Dendritic cell treated with granulocyte-macrophage colony-stimulating factor and Interleukin-4, amounts not matched to agents 40 ng/mL and 50 ng/mL, for 4 days (primary cell): ENCODE results near the gene PLPP4.
"Not testable (repeated sequence)": the region's sequence is repeated elsewhere in the genome, so short reads cannot be mapped to it uniquely, and the experiment has no call there.

Experiments used
- H3K27ac Mint-ChIP-seq: one replicate; pipeline ENCODE4 v1.8.0; 2022; ENCODE audit warnings: mild to moderate bottlenecking, mixed read lengths
- H3K27me3 Mint-ChIP-seq: one replicate; pipeline ENCODE4 v1.8.0; 2022; ENCODE audit warnings: mild to moderate bottlenecking, mixed read lengths
- H3K36me3 Mint-ChIP-seq: one replicate; pipeline ENCODE4 v1.8.0; 2022; ENCODE audit warnings: low read depth, mixed read lengths
- H3K4me1 Mint-ChIP-seq: one replicate; pipeline ENCODE4 v1.8.0; 2022; ENCODE audit warnings: low read depth, mixed read lengths
- H3K4me3 Mint-ChIP-seq: one replicate; pipeline ENCODE4 v1.8.0; 2022; ENCODE audit warnings: mild to moderate bottlenecking, moderate library complexity, mixed read lengths
- H3K9me3 Mint-ChIP-seq: one replicate; pipeline ENCODE4 v1.8.0; 2022; ENCODE audit warnings: mixed read lengths
- intact Hi-C: fragments of 100-400 bp; cut with micrococcal nuclease; formaldehyde crosslinking; loops from one replicate; pipeline ENCODE4 v1.15.0; 2022

The PLPP4 gene

GRCh38 chr10:120483651-120484301 lies 26.7 kb downstream of the PLPP4 start:
- Mint-ChIP-seq H3K9me3 (no peaks in the 10 kb centered on the region), H3K27me3 (no peaks in the 10 kb centered on the region), H3K27ac (no peak overlapping the region), H3K4me3 (no peak overlapping the region), H3K4me1 (no peaks in the 10 kb centered on the region), H3K36me3 (no peaks in the 10 kb centered on the region)
- intact Hi-C loops: no loop called here

DNA sequence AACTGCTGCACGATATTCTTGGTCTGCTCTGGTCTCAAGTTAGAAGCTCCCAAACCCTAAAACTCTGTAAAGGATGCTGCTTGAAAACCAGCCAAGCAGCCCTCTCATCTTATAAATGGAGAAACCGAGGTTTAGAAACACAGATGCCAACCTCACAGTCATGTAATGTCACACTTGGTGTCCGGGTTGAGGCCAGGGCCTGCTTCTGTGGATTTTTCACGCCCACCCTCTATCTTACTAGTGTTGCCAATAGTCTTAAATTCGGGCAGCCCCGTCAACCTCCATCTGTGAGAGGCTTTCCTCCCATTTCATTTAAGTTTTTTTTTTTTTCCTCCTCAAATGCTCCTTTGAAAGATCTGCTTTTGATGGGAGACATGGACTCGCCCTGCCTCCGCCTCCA lies 28.9 kb downstream of the PLPP4 start:
- Mint-ChIP-seq H3K27me3 (no peaks in the 10 kb centered on the region), H3K4me3 (no peak overlapping the region), H3K27ac (no peak overlapping the region), H3K36me3 (no peaks in the 10 kb centered on the region), H3K9me3 (no peaks in the 10 kb centered on the region), H3K4me1 (no peaks in the 10 kb centered on the region)
- intact Hi-C loops: no loop called here

- Mint-ChIP-seq H3K4me3 (no peak overlapping the region), H3K27me3 (no peaks in the 10 kb centered on the region), H3K36me3 (no peaks in the 10 kb centered on the region), H3K9me3 (no peaks in the 10 kb centered on the region), H3K4me1 (no peaks in the 10 kb centered on the region), H3K27ac (no peak overlapping the region)
- intact Hi-C loops: no loop called here
These were observed 29.7 kb downstream of the PLPP4 start for GRCh38 chr10:120486671-120487205.

DNA sequence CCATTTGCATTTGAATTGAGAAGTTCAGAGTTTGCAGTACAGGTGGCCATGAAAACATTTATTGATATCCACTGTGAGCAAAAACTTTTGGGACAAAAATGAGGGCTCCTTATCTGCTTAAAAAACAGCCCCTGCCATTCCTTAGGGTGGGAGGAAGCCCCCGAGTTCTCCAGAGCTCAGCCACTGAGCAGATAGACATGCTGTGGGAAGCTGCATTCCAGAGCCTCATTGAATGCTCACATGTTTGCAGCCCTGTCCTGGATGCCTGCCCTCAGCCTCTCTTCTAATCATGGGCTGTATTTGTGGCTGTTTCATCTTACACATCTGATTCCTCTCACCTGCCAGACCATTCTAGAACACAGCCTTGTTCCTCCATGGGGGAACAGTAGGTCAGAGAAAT lies 33.3 kb downstream of the PLPP4 start:
- H3K36me3 Mint-ChIP-seq: no peaks in the 10 kb centered on the region
- no peaks in the 10 kb centered on the region for H3K9me3 Mint-ChIP-seq
- H3K4me3 Mint-ChIP-seq: no peak overlapping the region
- H3K27ac Mint-ChIP-seq: no peak overlapping the region
- intact Hi-C loops: no loop called here
- no peaks in the 10 kb centered on the region for H3K4me1 Mint-ChIP-seq
- H3K27me3 Mint-ChIP-seq: no peaks in the 10 kb centered on the region

DNA sequence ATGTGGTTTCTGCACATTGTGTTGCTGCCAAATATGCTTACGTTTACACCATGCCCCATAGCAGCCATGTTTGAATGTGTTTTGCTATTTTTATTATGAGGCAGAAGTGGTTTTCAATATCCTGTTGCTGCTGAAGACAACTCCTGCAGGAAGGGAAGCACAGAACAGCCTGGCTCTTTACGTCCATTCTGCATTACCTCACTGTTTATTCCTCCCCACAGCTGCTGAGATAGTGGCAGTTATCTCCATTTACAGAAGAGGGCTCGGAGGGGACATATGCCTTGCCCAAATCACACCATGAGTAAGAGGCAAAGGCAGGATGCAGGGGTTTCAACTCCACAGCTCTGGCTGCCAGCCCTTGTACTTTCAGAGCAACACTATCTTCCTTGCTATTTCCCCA lies 35.3 kb downstream of the PLPP4 start:
- Mint-ChIP-seq H3K4me3 (no peak overlapping the region), H3K27me3 (peaks cover 1% of the 10 kb centered on the region), H3K36me3 (no peaks in the 10 kb centered on the region), H3K9me3 (no peaks in the 10 kb centered on the region), H3K27ac (no peak overlapping the region), H3K4me1 (no peaks in the 10 kb centered on the region)
- intact Hi-C loops: no loop called here

DNA sequence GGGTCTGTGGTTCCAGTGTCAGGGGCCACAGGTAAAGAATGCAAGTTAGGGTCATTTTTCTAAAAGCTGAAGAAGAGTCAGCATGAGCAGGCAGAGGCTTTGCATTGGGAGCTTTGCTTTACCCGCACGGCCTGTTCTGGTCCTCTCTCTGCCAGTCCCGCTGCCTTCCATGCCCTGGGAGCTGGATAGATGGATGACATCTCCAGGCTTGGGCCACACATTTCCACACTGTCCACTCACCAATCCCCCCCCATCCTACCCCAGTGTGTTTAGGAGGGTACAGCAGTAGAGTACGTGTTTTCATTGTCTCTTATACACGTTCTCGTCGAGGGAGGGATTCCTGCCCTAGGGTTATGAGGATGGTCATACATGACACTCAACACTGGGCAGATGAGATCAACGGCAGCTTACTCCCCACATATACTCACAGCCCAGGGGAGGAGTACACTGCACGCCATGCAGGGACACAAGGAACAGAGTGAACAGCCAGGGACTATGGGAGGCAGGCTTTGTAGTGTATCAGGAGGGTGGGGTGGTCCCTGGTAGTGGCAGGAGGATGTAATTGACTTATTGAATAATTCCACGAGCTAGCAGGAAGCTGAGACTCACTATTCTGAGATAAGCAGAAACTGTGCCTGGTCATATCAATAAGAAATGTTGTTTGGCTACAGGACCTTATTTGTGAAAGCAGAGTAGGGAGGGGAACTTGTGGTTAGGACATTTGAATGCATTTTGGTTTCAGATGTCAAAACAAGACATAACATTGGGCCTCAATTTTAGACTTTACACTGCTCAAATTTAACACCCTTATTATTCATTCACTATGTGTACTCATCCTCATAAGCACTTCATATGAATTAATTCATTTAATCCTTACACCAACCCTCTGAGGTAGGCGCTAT lies 36.6 kb downstream of the PLPP4 start:
- no peak overlapping the region for H3K4me3 Mint-ChIP-seq
- no peak overlapping the region for H3K27ac Mint-ChIP-seq
- intact Hi-C loops: no loop called here
- no peaks in the 10 kb centered on the region for H3K36me3 Mint-ChIP-seq
- H3K4me1 Mint-ChIP-seq: no peaks in the 10 kb centered on the region
- peaks cover 1% of the 10 kb centered on the region for H3K27me3 Mint-ChIP-seq
- H3K9me3 Mint-ChIP-seq: no peaks in the 10 kb centered on the region

GRCh38 chr10:120494313-120494710 lies 37.3 kb downstream of the PLPP4 start:
- no peak overlapping the region for H3K27ac Mint-ChIP-seq
- intact Hi-C loops: no loop called here
- H3K9me3 Mint-ChIP-seq: no peaks in the 10 kb centered on the region
- no peak overlapping the region for H3K4me3 Mint-ChIP-seq
- no peaks in the 10 kb centered on the region for H3K36me3 Mint-ChIP-seq
- H3K4me1 Mint-ChIP-seq: no peaks in the 10 kb centered on the region
- peaks cover 1% of the 10 kb centered on the region for H3K27me3 Mint-ChIP-seq

- no peak overlapping the region for H3K4me3 Mint-ChIP-seq
- H3K36me3 Mint-ChIP-seq: no peaks in the 10 kb centered on the region
- intact Hi-C loops: no loop called here
- H3K9me3 Mint-ChIP-seq: no peaks in the 10 kb centered on the region
- peaks cover 1% of the 10 kb centered on the region for H3K27me3 Mint-ChIP-seq
- no peak overlapping the region for H3K27ac Mint-ChIP-seq
- H3K4me1 Mint-ChIP-seq: no peaks in the 10 kb centered on the region
These were observed 38.4 kb downstream of the PLPP4 start for GRCh38 chr10:120495226-120496009.

DNA sequence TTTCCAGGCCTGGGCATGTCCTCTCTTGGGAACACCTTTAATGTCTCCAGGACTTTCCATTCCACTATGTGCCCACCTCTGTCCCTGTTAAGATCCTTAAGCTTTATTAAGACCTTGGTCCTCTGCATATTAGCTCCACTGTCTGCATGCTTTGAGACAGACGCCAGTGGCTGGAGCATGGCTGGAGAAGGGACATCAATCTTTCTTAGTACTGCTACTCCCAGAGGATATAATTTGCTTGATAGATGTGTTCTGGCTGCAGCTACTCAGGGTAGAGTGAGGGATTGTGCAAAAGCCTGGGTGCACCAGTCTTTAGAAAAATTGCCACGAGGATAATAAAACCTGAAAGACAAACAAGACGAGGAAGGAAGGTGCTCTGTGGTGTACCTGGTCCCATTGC lies 42.9 kb downstream of the PLPP4 start:
- H3K27me3 Mint-ChIP-seq: peaks cover 5% of the 10 kb centered on the region
- no peaks in the 10 kb centered on the region for H3K36me3 Mint-ChIP-seq
- peaks cover 8% of the 10 kb centered on the region for H3K9me3 Mint-ChIP-seq
- H3K4me3 Mint-ChIP-seq: no peak overlapping the region
- H3K4me1 Mint-ChIP-seq: no peaks in the 10 kb centered on the region
- intact Hi-C loops: no loop called here
- H3K27ac Mint-ChIP-seq: no peak overlapping the region

DNA sequence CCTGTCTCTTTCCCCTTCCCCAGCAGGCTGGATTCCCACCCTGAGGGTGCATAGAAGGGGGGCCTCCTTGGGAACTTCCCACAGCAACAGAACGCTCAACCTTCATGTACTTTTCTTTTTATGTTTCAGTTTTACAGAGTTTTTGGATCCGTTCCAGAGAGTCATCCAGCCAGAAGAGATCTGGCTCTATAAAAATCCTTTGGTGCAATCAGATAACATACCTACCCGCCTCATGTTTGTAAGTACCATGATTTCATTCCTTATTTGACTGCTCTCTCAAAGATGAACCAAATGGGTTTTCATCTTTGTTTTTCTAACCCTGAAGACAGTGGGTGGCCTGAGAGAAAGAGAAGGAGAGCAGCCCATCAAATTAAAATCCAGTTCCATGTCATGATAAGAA lies 46.7 kb downstream of the PLPP4 start:
- H3K27me3 Mint-ChIP-seq: peaks cover 3% of the 10 kb centered on the region
- no peaks in the 10 kb centered on the region for H3K36me3 Mint-ChIP-seq
- H3K4me3 Mint-ChIP-seq: no peak overlapping the region
- H3K4me1 Mint-ChIP-seq: no peaks in the 10 kb centered on the region
- peaks cover 8% of the 10 kb centered on the region for H3K9me3 Mint-ChIP-seq
- intact Hi-C loops: no loop called here
- no peak overlapping the region for H3K27ac Mint-ChIP-seq

DNA sequence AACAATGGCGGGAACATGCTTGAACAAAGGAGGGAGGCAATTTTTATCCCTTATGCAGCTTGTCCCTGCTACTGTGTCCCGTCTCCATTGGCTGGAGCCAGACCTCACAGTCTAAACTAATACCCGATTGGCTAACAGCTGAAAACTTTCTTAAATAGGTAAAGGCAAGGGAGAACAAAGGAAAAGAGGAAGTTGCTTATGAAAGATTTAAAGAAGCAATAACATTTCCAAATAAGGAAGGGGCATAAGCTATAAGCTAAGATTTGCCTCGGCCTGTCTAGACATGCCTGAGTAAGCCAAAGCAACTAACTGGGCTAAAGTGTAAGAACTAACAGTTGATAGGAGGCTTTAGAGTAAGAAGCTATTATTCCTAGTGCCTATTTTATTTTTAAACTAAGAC lies 47.2 kb downstream of the PLPP4 start:
- H3K36me3 Mint-ChIP-seq, H3K4me1 Mint-ChIP-seq, H3K27ac Mint-ChIP-seq, H3K27me3 Mint-ChIP-seq, H3K4me3 Mint-ChIP-seq, intact Hi-C loops, H3K9me3 Mint-ChIP-seq: not testable (repeated sequence)

GRCh38 chr10:120505056-120505455 lies 48.0 kb downstream of the PLPP4 start:
- intact Hi-C loops: no loop called here
- peaks cover 8% of the 10 kb centered on the region for H3K9me3 Mint-ChIP-seq

GRCh38 chr10:120505866-120506265 lies 48.8 kb downstream of the PLPP4 start:
- Mint-ChIP-seq H3K27ac (no peak overlapping the region), H3K4me3 (no peak overlapping the region), H3K4me1 (no peaks in the 10 kb centered on the region), H3K36me3 (no peaks in the 10 kb centered on the region), H3K27me3 (peaks cover 3% of the 10 kb centered on the region), H3K9me3 (peaks cover 8% of the 10 kb centered on the region)
- intact Hi-C loops: no loop called here

More at GRCh38 chr10:120505056-120505455, 48.0 kb downstream of the PLPP4 start:
- Mint-ChIP-seq H3K27me3 (peaks cover 3% of the 10 kb centered on the region), H3K4me1 (no peaks in the 10 kb centered on the region), H3K27ac (no peak overlapping the region), H3K4me3 (no peak overlapping the region), H3K36me3 (no peaks in the 10 kb centered on the region)

DNA sequence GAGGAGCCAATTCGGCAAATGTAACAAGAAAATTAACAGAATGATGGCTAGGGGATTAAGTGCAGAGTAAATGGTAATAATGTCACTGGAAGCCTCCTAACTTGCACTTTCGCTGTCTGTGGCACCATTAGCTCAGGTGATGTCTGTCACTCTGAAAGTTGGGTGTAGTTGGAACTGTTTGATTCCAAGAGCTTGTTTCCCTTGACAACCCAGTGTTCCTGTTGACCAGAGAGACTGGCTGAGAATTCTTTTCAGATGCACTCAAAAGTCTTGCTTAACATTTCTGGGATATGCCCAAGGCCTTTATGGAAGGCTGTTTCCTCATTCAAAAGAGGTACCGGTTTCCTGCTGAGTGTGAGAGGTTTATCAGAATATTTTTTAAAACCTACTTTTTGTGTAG lies 49.6 kb downstream of the PLPP4 start:
- intact Hi-C loops: no loop called here

More for the DNA sequence above, 49.6 kb downstream of the PLPP4 start:
- Mint-ChIP-seq H3K36me3 (no peaks in the 10 kb centered on the region), H3K27ac (no peak overlapping the region), H3K4me1 (no peaks in the 10 kb centered on the region), H3K4me3 (no peak overlapping the region), H3K27me3 (peaks cover 3% of the 10 kb centered on the region), H3K9me3 (peaks cover 8% of the 10 kb centered on the region)
